Fibroblast of lung (primary cell): ENCODE data around the gene MGLL. TPM values are rescaled to one million over a fixed set of nuclear protein-coding genes. Genes with fewer than 3 reads are reported as not detected.

Experiments
- DNase-seq, 2 donors: peaks; one replicate each; pipeline versions ENCODE4 v3.0.0 to v3.0.0-alpha.2; 2010; ENCODE audit warnings: low read depth in 2 of 2
- H2AFZ ChIP-seq: 2 replicates; pipeline ENCODE4 v1.5.1; 2012; ENCODE audit warnings: low read length, control low read depth, inconsistent platforms
- H3K27ac ChIP-seq: 2 replicates; pipeline ENCODE4 v1.5.1; 2011; ENCODE audit warnings: low read length, control low read depth; ENCODE audit not compliant: insufficient read depth
- H3K27me3 ChIP-seq: 2 replicates; pipeline ENCODE4 v1.5.1; 2011; ENCODE audit warnings: mild to moderate bottlenecking, low read length; ENCODE audit not compliant: control insufficient read depth, insufficient read depth
- H3K36me3 ChIP-seq: 2 replicates; pipeline ENCODE4 v1.5.1; 2011; ENCODE audit warnings: low read length; ENCODE audit not compliant: control insufficient read depth, insufficient read depth
- H3K4me1 ChIP-seq: 2 replicates; pipeline ENCODE4 v1.5.1; 2011; ENCODE audit warnings: low read length; ENCODE audit not compliant: control insufficient read depth, insufficient read depth; ENCODE audit errors: extremely low read depth
- H3K4me2 ChIP-seq: 2 replicates; pipeline ENCODE4 v1.5.1; 2011; ENCODE audit warnings: low read length, control low read depth; ENCODE audit not compliant: insufficient read depth; ENCODE audit errors: extremely low read depth
- H3K4me3 ChIP-seq, 4 experiments: fragments of 200-600 bp in 1 of 4; sonication (generic) in 1 of 4; replicated peaks in 1 of 4; 2 replicates each; pipeline ENCODE4 v1.5.1; 2011 to 2016; ENCODE audit warnings: low read length in 4 of 4, low read depth in 3 of 4, mild to moderate bottlenecking in 3 of 4, control low read depth in 2 of 4, inconsistent platforms in 1 of 4, mixed read lengths in 1 of 4; ENCODE audit not compliant: insufficient read depth in 1 of 4; ENCODE audit errors: control extremely low read depth in 1 of 4
- H3K79me2 ChIP-seq: 2 replicates; pipeline ENCODE4 v1.5.1; 2012; ENCODE audit warnings: mild to moderate bottlenecking, low read length, inconsistent platforms; ENCODE audit not compliant: control insufficient read depth, insufficient read depth
- H3K9ac ChIP-seq: 2 replicates; pipeline ENCODE4 v1.5.1; 2011; ENCODE audit warnings: mild to moderate bottlenecking, low read length, control low read depth; ENCODE audit not compliant: insufficient read depth
- H3K9me3 ChIP-seq: 2 replicates; pipeline ENCODE4 v1.5.1; 2012; ENCODE audit warnings: low read depth, low read length; ENCODE audit not compliant: control insufficient read depth, insufficient read depth
- H4K20me1 ChIP-seq: 2 replicates; pipeline ENCODE4 v1.5.1; 2011; ENCODE audit warnings: low read length; ENCODE audit not compliant: control insufficient read depth, insufficient read depth; ENCODE audit errors: extremely low read depth
- CTCF ChIP-seq, 2 donors: IDR thresholded peaks in 1 of 2; conservative IDR thresholded peaks in 1 of 2; 1 replicate in 1 of 2; 2 replicates in 1 of 2; pipeline ENCODE4 v1.5.1; 2011 to 2012; ENCODE audit warnings: low read length in 2 of 2, control low read depth in 1 of 2, inconsistent platforms in 1 of 2, low read depth in 1 of 2, mild to moderate bottlenecking in 1 of 2
- EZH2 ChIP-seq: IDR thresholded peaks from 2 replicates; pipeline ENCODE4 v1.5.1; 2012; ENCODE audit warnings: low read length, control low read depth, mild to moderate bottlenecking; ENCODE audit errors: missing control alignments
- polyA plus RNA-seq, 2 donors: library from polyadenylated mRNA; depleted of rRNA in 1 of 2; stranded (reverse) in 1 of 2; unstranded in 1 of 2; fragments of >200 nt; gene quantifications; 2 replicates each; pipeline ENCODE4 v1.2.1, GENCODE V29; 2011 to 2012; ENCODE audit warnings: missing spikeins in 1 of 2
- total RNA-seq: library from RNA; depleted of rRNA; stranded (reverse); fragments of >200 nt; gene quantifications from 2 replicates; pipeline ENCODE4 v1.2.1, GENCODE V29; 2014

Gene MGLL
- total and polyA plus RNA-seq, 2 donors (not counting 1 experiment from before 2014, with no cell fraction given), result 60.1 to 122 TPM

DNA sequence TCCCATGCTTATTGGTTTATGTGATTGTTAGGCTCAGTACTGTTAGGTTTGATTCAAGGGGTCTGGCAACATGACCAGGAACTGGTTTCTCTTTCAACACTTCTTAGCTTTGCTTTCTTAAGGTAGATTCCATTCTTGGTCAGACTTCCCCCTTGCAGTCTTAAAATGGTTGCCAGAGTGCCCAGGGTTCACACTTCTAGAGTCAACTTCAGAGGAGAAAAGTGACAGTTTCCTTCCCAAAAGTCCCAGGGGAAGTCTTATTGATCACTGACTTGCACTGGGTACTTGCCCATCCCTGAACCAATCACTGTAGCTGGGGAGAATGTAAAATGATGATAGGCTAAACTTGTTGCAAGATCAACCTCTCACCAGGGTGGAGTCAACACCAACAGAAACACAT is 14.1 kb downstream of the MGLL start:
- Histone ChIP-seq H3K4me1 (peaks cover 15% of the 10 kb centered on the region), H4K20me1 (no peaks in the 10 kb centered on the region), H3K27ac (no peak overlapping the region), H3K9ac (no peak overlapping the region), H2AFZ (no peak overlapping the region), H3K4me2 (no peak overlapping the region), H3K79me2 (peaks cover 12% of the 10 kb centered on the region), H3K27me3 (no peaks in the 10 kb centered on the region), H3K4me3 (no peak overlapping the region), H3K36me3 (peaks cover 16% of the 10 kb centered on the region), H3K9me3 (no peaks in the 10 kb centered on the region)
- TF ChIP-seq EZH2, result no peak
- no peak for DNase-seq

DNA sequence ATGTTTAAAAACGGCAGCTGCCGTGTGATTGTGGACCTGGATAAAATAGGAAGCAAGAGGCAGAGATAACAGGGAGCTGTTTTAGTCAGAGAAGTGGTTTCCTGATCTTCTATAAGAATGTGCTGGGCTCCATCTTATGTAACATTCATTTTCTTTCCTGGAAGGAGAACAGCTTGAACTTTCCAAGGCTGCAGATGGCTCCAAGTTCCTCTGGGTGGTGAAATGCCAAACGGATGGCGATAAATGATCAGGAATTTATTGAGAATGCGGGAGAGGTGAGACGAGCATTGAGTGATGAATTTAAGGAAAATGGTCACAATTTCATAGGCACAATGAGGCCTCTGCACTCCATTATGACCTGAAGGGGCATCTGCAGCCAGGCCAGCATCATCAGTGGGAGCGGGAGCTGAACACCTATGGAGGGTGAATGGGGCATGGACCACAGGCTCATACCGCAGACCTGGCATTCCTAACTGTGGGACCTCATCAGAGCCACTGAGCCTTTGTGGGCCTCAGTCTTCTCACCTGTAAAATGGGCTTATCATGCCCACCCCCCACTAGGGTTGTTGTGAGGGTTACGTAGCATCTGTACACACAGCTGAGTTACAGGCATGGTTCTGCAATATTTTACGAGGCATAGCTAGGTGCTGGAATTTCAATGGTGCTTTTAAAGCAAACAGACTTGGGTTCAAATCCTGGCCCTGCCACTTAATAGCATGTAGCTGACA is 17.1 kb downstream of the MGLL start:
- Histone ChIP-seq H3K9me3 (no peaks in the 10 kb centered on the region), H3K27me3 (no peaks in the 10 kb centered on the region), H3K4me2 (no peak overlapping the region), H3K4me3 (no peak overlapping the region), H3K27ac (peak overlapping the region; percentile 70), H3K4me1 (peaks cover 22% of the 10 kb centered on the region), H3K79me2 (peaks cover 17% of the 10 kb centered on the region), H3K36me3 (peaks cover 10% of the 10 kb centered on the region), H2AFZ (no peak overlapping the region), H3K9ac (no peak overlapping the region), H4K20me1 (no peaks in the 10 kb centered on the region)
- DNase-seq, result no peak
- no peak for TF ChIP-seq CTCF (conservative IDR thresholded peaks at IDR 0.05 in 1 of 2, IDR thresholded peaks at IDR 0.05 in 1 of 2; ENCODE audit: low read depth in 1 of 2, low read length in 2 of 2)
- no peak for TF ChIP-seq EZH2

DNA sequence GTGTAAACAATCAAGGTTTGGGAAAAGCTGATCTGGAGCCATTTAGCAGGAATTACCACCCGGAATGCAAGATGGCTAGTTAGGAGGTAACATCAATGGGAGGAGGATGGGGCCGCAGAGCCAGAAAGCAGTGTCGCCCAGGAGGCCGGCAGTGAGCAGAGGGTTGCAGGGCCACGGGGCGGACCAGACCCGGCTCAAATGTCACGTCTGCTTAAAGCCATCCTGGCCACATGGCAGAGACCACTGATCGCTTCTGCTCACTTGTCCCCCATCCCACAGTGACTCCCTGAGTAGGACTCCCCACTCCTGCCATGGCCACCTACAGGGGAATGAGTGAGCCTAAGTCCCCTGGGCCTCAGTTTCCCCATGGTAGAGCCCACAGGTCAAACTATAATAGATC is 18.2 kb downstream of the MGLL start:
- Histone ChIP-seq H3K4me3 (no peak overlapping the region), H3K4me1 (peaks cover 32% of the 10 kb centered on the region), H3K9me3 (no peaks in the 10 kb centered on the region), H3K27me3 (no peaks in the 10 kb centered on the region), H3K27ac (peak overlapping the region; percentile 70), H4K20me1 (no peaks in the 10 kb centered on the region), H2AFZ (no peak overlapping the region), H3K4me2 (no peak overlapping the region), H3K36me3 (peaks cover 10% of the 10 kb centered on the region), H3K79me2 (peaks cover 18% of the 10 kb centered on the region), H3K9ac (no peak overlapping the region)
- DNase-seq, result no peak
- TF ChIP-seq EZH2, result no peak
- no peak for TF ChIP-seq CTCF (conservative IDR thresholded peaks at IDR 0.05 in 1 of 2, IDR thresholded peaks at IDR 0.05 in 1 of 2; ENCODE audit: low read depth in 1 of 2, low read length in 2 of 2)
